WI38 (cell line): Measurements from ENCODE around the gene SGK1.
"Not testable (repeated sequence)": the region's sequence is repeated elsewhere in the genome, so short reads cannot be mapped to it uniquely, and the experiment has no call there.

ENCODE experiments used
- H3K4me3 ChIP-seq: 2 replicates; pipeline ENCODE4 v1.5.1; 2011; ENCODE audit warnings: low read depth, mild to moderate bottlenecking, control low read depth, low read length
- CTCF ChIP-seq: IDR thresholded peaks from 2 replicates; pipeline ENCODE4 v1.5.1; 2012; ENCODE audit warnings: low read depth, mild to moderate bottlenecking, control low read depth, low read length

The SGK1 gene

GRCh38 chr6:134261766-134262165 lies 56.1 kb downstream of the SGK1 start:
- no peak for TF ChIP-seq CTCF
- H3K4me3 ChIP-seq: no peak overlapping the region

- no peak for TF ChIP-seq CTCF
- H3K4me3 ChIP-seq: no peak overlapping the region
Observed at GRCh38 chr6:134258849-134259306, 59.0 kb downstream of the SGK1 start.

- no peak overlapping the region for H3K4me3 ChIP-seq
- TF ChIP-seq CTCF: no peak
Observed at GRCh38 chr6:134257516-134257915, 60.4 kb downstream of the SGK1 start.

GRCh38 chr6:134256862-134257261 lies 61.0 kb downstream of the SGK1 start:
- TF ChIP-seq CTCF: no peak
- no peak overlapping the region for H3K4me3 ChIP-seq

GRCh38 chr6:134255280-134255679 lies 62.6 kb downstream of the SGK1 start:
- H3K4me3 ChIP-seq: not testable (repeated sequence)

- TF ChIP-seq CTCF: no peak
- H3K4me3 ChIP-seq: no peak overlapping the region
Observed at GRCh38 chr6:134254118-134254517, 63.8 kb downstream of the SGK1 start.

- TF ChIP-seq CTCF: no peak
- H3K4me3 ChIP-seq: no peak overlapping the region
Observed at GRCh38 chr6:134253681-134254080, 64.2 kb downstream of the SGK1 start.

- TF ChIP-seq CTCF: no peak
- H3K4me3 ChIP-seq: no peak overlapping the region
Observed at GRCh38 chr6:134251320-134251719, 66.6 kb downstream of the SGK1 start.
